Measurements from ENCODE around the gene NAP1L5. TPM values are rescaled to one million over a fixed set of nuclear protein-coding genes. Genes with fewer than 3 reads are reported as not detected.
A peak's percentile ranks its signal among the peaks of the same experiment; 100 is the strongest.

The NAP1L5 gene
- total RNA-seq, 1 experiment from 2014 or later = 17.9 TPM

- Histone ChIP-seq H3K27me3 (ENCODE audit: low read length) (no peaks in the 10 kb centered on the region), H3K79me2 (ENCODE audit: low read length) (no peaks in the 10 kb centered on the region), H3K4me2 (ENCODE audit: low read depth, low read length, poor library complexity, severe bottlenecking) (no peak overlapping the region), H3K36me3 (ENCODE audit: insufficient read depth, low read length) (no peaks in the 10 kb centered on the region), H3K9me2 (replicated peaks; ENCODE audit: insufficient read depth, low read length) (no peaks in the 10 kb centered on the region), H2AFZ (ENCODE audit: low read length) (no peak overlapping the region), H3K9ac (ENCODE audit: low read length) (no peak overlapping the region), H3K4me3 (ENCODE audit: low read length) (no peak overlapping the region), H3K27ac (ENCODE audit: low read length) (no peak overlapping the region), H4K20me1 (ENCODE audit: insufficient read depth, low read depth, low read length) (no peaks in the 10 kb centered on the region), H3K4me1 (ENCODE audit: low read length) (peaks cover 6% of the 10 kb centered on the region; the same call in 1 of the 2 replicates), H3K9me3 (ENCODE audit: low read length) (no peaks in the 10 kb centered on the region)
- no peak for DNase-seq
Observed at GRCh38 chr4:88649716-88650115, 47.9 kb downstream of the NAP1L5 start.

DNA sequence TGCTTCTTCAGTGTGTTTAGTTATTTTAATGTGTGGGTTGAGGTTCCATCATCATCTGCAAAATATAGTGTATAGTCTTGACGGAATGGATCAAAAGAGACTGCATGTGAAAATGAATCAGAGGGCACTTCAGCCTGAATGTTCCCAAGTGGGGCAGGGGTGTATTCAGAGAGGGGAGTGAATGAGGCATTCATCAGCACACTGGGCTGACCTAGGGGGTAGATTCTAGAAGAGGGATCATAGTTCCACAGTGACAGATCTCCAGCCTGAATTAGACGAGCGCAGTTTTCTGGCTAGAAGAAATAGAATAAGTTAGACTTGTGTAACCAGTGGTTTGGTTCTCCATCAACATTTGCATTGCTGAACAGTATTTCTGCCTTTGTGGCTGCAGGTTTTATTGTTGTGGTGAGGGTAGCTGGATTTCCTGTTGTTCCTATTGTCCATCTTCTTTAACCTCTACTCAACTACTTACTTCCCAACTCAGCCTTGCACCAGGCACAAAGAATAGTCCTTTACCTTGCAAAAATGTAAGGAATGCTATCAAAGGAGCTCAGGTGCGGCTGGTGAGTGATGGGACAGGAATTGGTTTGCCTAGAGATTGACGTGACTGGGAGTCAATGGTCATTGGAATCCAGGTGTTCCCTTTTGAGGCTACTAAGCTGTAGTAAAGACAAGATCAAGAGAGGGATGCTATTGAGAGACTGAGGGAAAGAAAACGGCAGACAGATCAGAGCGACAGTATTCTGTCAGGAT, 50.9 kb downstream of the NAP1L5 start:
- no peak overlapping the region for H3K9ac ChIP-seq (ENCODE audit: low read length)
- no peaks in the 10 kb centered on the region for H4K20me1 ChIP-seq (ENCODE audit: insufficient read depth, low read depth, low read length)
- H3K4me3 ChIP-seq (ENCODE audit: low read length) = no peak overlapping the region
- H3K36me3 ChIP-seq (ENCODE audit: insufficient read depth, low read length) = no peaks in the 10 kb centered on the region
- H3K4me1 ChIP-seq (ENCODE audit: low read length) = no peaks in the 10 kb centered on the region
- H3K9me2 ChIP-seq (replicated peaks; ENCODE audit: insufficient read depth, low read length) = no peaks in the 10 kb centered on the region
- no peaks in the 10 kb centered on the region for H3K9me3 ChIP-seq (ENCODE audit: low read length)
- no peak overlapping the region for H2AFZ ChIP-seq (ENCODE audit: low read length)
- no peak overlapping the region for H3K27ac ChIP-seq (ENCODE audit: low read length)
- H3K27me3 ChIP-seq (ENCODE audit: low read length) = no peaks in the 10 kb centered on the region
- DNase-seq = no peak
- H3K4me2 ChIP-seq (ENCODE audit: low read depth, low read length, poor library complexity, severe bottlenecking) = no peak overlapping the region
- no peaks in the 10 kb centered on the region for H3K79me2 ChIP-seq (ENCODE audit: low read length)

DNA sequence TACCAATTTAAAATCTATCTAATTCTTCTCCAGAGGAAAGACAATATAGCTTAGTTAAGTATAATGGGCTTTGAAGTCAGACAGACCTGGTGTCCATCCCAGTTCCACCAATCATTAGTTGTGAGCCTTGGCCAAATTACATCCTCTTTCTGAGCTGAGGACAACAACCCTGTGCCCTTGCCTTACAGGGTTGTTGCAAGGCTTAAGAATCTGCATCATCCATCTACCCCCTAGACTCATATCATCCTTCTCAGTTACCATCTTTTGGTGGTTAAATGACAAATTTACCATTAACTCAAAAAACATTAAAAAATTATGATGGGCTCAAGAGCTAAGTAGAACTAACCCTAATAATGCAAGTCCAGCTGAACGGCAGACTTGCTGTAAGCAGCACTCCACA, 51.6 kb downstream of the NAP1L5 start:
- H3K4me2 ChIP-seq (ENCODE audit: low read depth, low read length, poor library complexity, severe bottlenecking) = no peak overlapping the region
- no peak for DNase-seq
- no peaks in the 10 kb centered on the region for H3K36me3 ChIP-seq (ENCODE audit: insufficient read depth, low read length)
- H3K9me2 ChIP-seq (replicated peaks; ENCODE audit: insufficient read depth, low read length) = no peaks in the 10 kb centered on the region
- H4K20me1 ChIP-seq (ENCODE audit: insufficient read depth, low read depth, low read length) = no peaks in the 10 kb centered on the region
- no peak overlapping the region for H3K27ac ChIP-seq (ENCODE audit: low read length)
- H3K79me2 ChIP-seq (ENCODE audit: low read length) = no peaks in the 10 kb centered on the region
- no peaks in the 10 kb centered on the region for H3K9me3 ChIP-seq (ENCODE audit: low read length)
- no peak overlapping the region for H3K9ac ChIP-seq (ENCODE audit: low read length)
- H3K4me3 ChIP-seq (ENCODE audit: low read length) = no peak overlapping the region
- no peaks in the 10 kb centered on the region for H3K27me3 ChIP-seq (ENCODE audit: low read length)
- H3K4me1 ChIP-seq (ENCODE audit: low read length) = no peaks in the 10 kb centered on the region
- no peak overlapping the region for H2AFZ ChIP-seq (ENCODE audit: low read length)

Small RNA genes within 50 kb of the gene (small RNA-seq; reads per million reads assigned to genes)
- not detected for gene RF02115
- gene RNU6-33P = 0.47 reads per million, percentile 8 among the genes with 10 or more reads in this experiment

Other genes starting within 250 kb of the NAP1L5 start
- not detected in 2 replicates for gene HERC5, start 240.7 kb downstream of the NAP1L5 start, total RNA-seq (2014; rRNA removed; shearing (Covaris generic); ENCODE audit: low replicate concordance)
- gene PYURF, start 174.1 kb downstream of the NAP1L5 start, total RNA-seq (2014; rRNA removed; shearing (Covaris generic); ENCODE audit: low replicate concordance) = 42.7 and 77.2 TPM in 2 replicates
- gene HERC3, start 105.3 kb downstream of the NAP1L5 start, total RNA-seq (2014; rRNA removed; shearing (Covaris generic); ENCODE audit: low replicate concordance) = 8.5 and 12.9 TPM in 2 replicates

Measured in Karpas-422 (cell line).